GM12878 (cell line): ENCODE results near the gene SLC9A8. TPM values are rescaled to one million over a fixed set of nuclear protein-coding genes. Genes with fewer than 3 reads are reported as not detected.
"Not testable (repeated sequence)": the region's sequence is repeated elsewhere in the genome, so short reads cannot be mapped to it uniquely, and the experiment has no call there.

ENCODE experiments used
- ATAC-seq: fragments of 200-7000 bp; cut with Tn5 transposase; 3 replicates; pipeline ENCODE4 v1.9.1; 2020; ENCODE audit warnings: mild to moderate bottlenecking, moderate library complexity
- BruUV-seq: library from RNA; stranded (reverse); fragments of 400-500 nt; replicated peaks from 2 replicates; lab custom pipeline; 2021; lab: Mats Ljungman, UMichigan
- CTCF ChIA-PET: fragments of 300-600 bp; sonication (Branson Sonifier 250); formaldehyde crosslinking; extraction: SDS; loops from one replicate; lab custom pipeline; 2021; ENCODE audit warnings: inconsistent platforms; lab: Yijun Ruan, JAX
- POLR2A ChIA-PET: fragments of 350-600 bp; formaldehyde crosslinking; extraction: SDS; loops from one replicate; lab custom pipeline; 2021; ENCODE audit warnings: inconsistent platforms; lab: Charles Lee
- RAD21 ChIA-PET: fragments of 300-600 bp; sonication (Branson Sonifier 250); formaldehyde crosslinking; loops from one replicate; lab custom pipeline; 2023; ENCODE audit warnings: antibody characterized with exemption; ENCODE audit not compliant: unreplicated experiment; lab: Charles Lee
- SMC1A ChIA-PET: fragments of 300-600 bp; sonication (Branson Sonifier 250); formaldehyde crosslinking; loops from one replicate; lab custom pipeline; 2023; ENCODE audit not compliant: unreplicated experiment, uncharacterized antibody; lab: Charles Lee
- DNase-seq: peaks from one replicate; pipeline ENCODE4 v3.0.0-alpha.2; 2011; ENCODE audit warnings: low read depth, low spot score
- FAIRE-seq: peaks from 3 replicates; lab custom pipeline; 2011; peaks lifted over from hg19 to GRCh38; lab: Jason Lieb, UNC
- H2AFZ ChIP-seq: 2 replicates; pipeline ENCODE4 v1.6.0; 2011; ENCODE audit warnings: low read depth, low read length, control low read depth; ENCODE audit not compliant: control insufficient read depth
- H3K27ac ChIP-seq: 2 replicates; pipeline ENCODE4 v1.5.1; 2011; ENCODE audit warnings: control low read depth; ENCODE audit not compliant: control insufficient read depth, insufficient read depth
- H3K27me3 ChIP-seq, 2 experiments: replicated peaks in 1 of 2; 2 replicates each; pipeline versions ENCODE4 v1.6.0 to v1.6.1; 2011; ENCODE audit warnings: low read length in 1 of 2; ENCODE audit not compliant: control insufficient read depth in 2 of 2, insufficient read depth in 2 of 2
- H3K36me3 ChIP-seq, 2 experiments: 2 replicates each; pipeline ENCODE4 v1.5.1; 2011; ENCODE audit warnings: low read length in 1 of 2; ENCODE audit not compliant: control insufficient read depth in 2 of 2, insufficient read depth in 2 of 2
- H3K4me1 ChIP-seq: 2 replicates; pipeline ENCODE4 v1.6.1; 2011; ENCODE audit warnings: mild to moderate bottlenecking, low read length, moderate library complexity, mixed read lengths; ENCODE audit not compliant: control insufficient read depth, insufficient read depth
- H3K4me2 ChIP-seq: 2 replicates; pipeline ENCODE4 v1.6.0; 2011; ENCODE audit warnings: control low read depth; ENCODE audit not compliant: control insufficient read depth, insufficient read depth
- H3K4me3 ChIP-seq: fragments of 200-600 bp; sonication (generic); 2 replicates; pipeline ENCODE4 v1.5.1; 2016
- H3K79me2 ChIP-seq: 2 replicates; pipeline ENCODE4 v1.6.0; 2011; ENCODE audit warnings: low read length; ENCODE audit not compliant: control insufficient read depth, insufficient read depth
- H3K9ac ChIP-seq: 2 replicates; pipeline ENCODE4 v1.8.0; 2011; ENCODE audit warnings: low read length, control low read depth, mixed read lengths; ENCODE audit not compliant: control insufficient read depth, insufficient read depth
- H3K9me3 ChIP-seq: replicated peaks from 3 replicates; pipeline ENCODE4 v1.5.1; 2011; ENCODE audit warnings: mild to moderate bottlenecking, low read length; ENCODE audit not compliant: control insufficient read depth, insufficient read depth
- H4K20me1 ChIP-seq: 2 replicates; pipeline ENCODE4 v1.6.0; 2011; ENCODE audit not compliant: control insufficient read depth, insufficient read depth
- BHLHE40 ChIP-seq, 2 experiments: fragments of 450-650 bp in 1 of 2; IDR thresholded peaks; 2 replicates each; pipeline ENCODE4 v1.6.1; 2011 to 2017; ENCODE audit warnings: low read depth in 2 of 2, borderline replicate concordance in 1 of 2, improper control_type of control experiment in 1 of 2, low read length in 1 of 2, mild to moderate bottlenecking in 1 of 2
- CEBPB ChIP-seq, 2 experiments: fragments of 150-350 bp in 1 of 2; IDR thresholded peaks; 2 replicates each; pipeline ENCODE4 v1.6.1; 2012 to 2014; ENCODE audit warnings: low read depth in 2 of 2, low read length in 2 of 2, borderline replicate concordance in 1 of 2, inconsistent platforms in 1 of 2
- ETV6 ChIP-seq, 2 experiments: fragments of 450-650 bp in 1 of 2; IDR thresholded peaks in 1 of 2; conservative IDR thresholded peaks in 1 of 2; 2 replicates each; pipeline ENCODE4 v1.6.1; 2014; ENCODE audit warnings: antibody characterized with exemption in 1 of 2, borderline replicate concordance in 1 of 2, low read depth in 1 of 2, mild to moderate bottlenecking in 1 of 2, moderate library complexity in 1 of 2
- GATAD2B ChIP-seq: fragments of 450-650 bp; conservative IDR thresholded peaks from 2 replicates; pipeline ENCODE4 v1.6.1; 2017; ENCODE audit warnings: low read depth, mild to moderate bottlenecking, moderate library complexity
- TCF7 ChIP-seq: IDR thresholded peaks from 2 replicates; pipeline ENCODE4 v1.6.1; 2014; ENCODE audit warnings: antibody characterized with exemption, borderline replicate concordance
- WGBS: methylation state at CpG from one replicate; pipeline ENCODE4 v1.1.6; 2016; ENCODE audit warnings: low lambda C conversion rate; ENCODE audit not compliant: insufficient replicate concordance, insufficient coverage; ENCODE audit errors: missing lambda C conversion rate; 5-methylcytosine and 5-hydroxymethylcytosine counted together
- in situ Hi-C: fragments of 300-500 bp; cut with MboI; formaldehyde crosslinking; loops from 9 replicates; pipeline ENCODE4 v1.14.3; 2018; ENCODE audit warnings: mixed read lengths
- intact Hi-C: fragments of 100-400 bp; cut with micrococcal nuclease; formaldehyde crosslinking; loops from one replicate; pipeline ENCODE4 v1.14.2; 2022; ENCODE audit not compliant: unreplicated experiment
- polyA plus RNA-seq, 11 experiments: library from polyadenylated mRNA; depleted of rRNA in 4 of 11; unstranded in 6 of 11; stranded (reverse) in 5 of 11; fragments of >200 nt; fragmentation: Nextera tagmentation in 4 of 11; fragmentation: Illumina TruSeq in 1 of 11; extraction: Ambion mirVana in 4 of 11; extraction: Trizol in 1 of 11; gene quantifications; 1 replicate in 1 of 11; 2 replicates in 10 of 11; pipeline versions ENCODE4 v1.2.1 to v1.2.3, GENCODE V29; 2011 to 2016; ENCODE audit warnings: inconsistent platforms in 2 of 11, missing spikeins in 2 of 11, low read depth in 1 of 11
- total RNA-seq, 4 experiments: library from RNA; depleted of rRNA in 3 of 4; stranded (reverse); fragments of >200 nt in 3 of 4; fragmentation: Illumina TruSeq in 1 of 4; extraction: Trizol in 1 of 4; gene quantifications; 2 replicates each; pipeline versions ENCODE4 v1.2.1 to v1.2.3, GENCODE V29; 2013 to 2021
- TF ChIP-seq, protein P1 (sequence below): fragments of 450-650 bp; formaldehyde crosslinking; IDR thresholded peaks from 2 replicates; pipeline ENCODE4 v1.4.0; 2022; ENCODE audit warnings: mild to moderate bottlenecking, moderate library complexity

The SLC9A8 gene
- total and polyA plus RNA-seq, 10 of the 15 experiments (the other 5 are each of a cell fraction or from before 2014, with no cell fraction given): 0.40 to 15.5 (median 6.5) TPM

DNA sequence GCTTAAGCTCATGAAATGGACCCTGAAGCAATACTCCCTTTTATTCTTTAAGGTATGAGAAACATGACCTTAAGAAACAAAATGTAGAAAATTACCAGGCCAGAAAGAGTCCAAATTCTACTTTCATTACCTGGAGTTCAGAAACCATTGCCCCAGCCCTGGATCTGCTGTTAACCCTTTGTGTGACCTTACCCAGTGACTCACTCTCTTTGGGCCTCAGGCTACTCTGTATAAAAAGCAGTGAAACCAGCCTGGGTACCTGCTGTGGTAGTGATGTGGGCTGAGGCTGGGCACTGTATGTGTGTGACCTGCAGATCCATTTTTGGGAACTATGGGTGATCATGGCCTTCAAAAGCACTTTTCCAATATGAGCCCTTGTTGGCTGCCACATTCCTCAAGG lies 47.2 kb downstream of the SLC9A8 start:
- Histone ChIP-seq H3K9ac (no peak overlapping the region), H3K27me3 (no peaks in the 10 kb centered on the region), H3K4me1 (no peaks in the 10 kb centered on the region), H2AFZ (no peak overlapping the region), H3K27ac (no peak overlapping the region), H3K4me3 (no peak overlapping the region), H3K4me2 (no peak overlapping the region), H4K20me1 (no peaks in the 10 kb centered on the region), H3K79me2 (no peaks in the 10 kb centered on the region), H3K9me3 (no peaks in the 10 kb centered on the region), H3K36me3 (peaks cover 10 to 15% of the 10 kb centered on the region in 2 experiments)
- intact Hi-C loops: no loop called here
- DNase-seq: no peak
- TF ChIP-seq, protein P1, sequence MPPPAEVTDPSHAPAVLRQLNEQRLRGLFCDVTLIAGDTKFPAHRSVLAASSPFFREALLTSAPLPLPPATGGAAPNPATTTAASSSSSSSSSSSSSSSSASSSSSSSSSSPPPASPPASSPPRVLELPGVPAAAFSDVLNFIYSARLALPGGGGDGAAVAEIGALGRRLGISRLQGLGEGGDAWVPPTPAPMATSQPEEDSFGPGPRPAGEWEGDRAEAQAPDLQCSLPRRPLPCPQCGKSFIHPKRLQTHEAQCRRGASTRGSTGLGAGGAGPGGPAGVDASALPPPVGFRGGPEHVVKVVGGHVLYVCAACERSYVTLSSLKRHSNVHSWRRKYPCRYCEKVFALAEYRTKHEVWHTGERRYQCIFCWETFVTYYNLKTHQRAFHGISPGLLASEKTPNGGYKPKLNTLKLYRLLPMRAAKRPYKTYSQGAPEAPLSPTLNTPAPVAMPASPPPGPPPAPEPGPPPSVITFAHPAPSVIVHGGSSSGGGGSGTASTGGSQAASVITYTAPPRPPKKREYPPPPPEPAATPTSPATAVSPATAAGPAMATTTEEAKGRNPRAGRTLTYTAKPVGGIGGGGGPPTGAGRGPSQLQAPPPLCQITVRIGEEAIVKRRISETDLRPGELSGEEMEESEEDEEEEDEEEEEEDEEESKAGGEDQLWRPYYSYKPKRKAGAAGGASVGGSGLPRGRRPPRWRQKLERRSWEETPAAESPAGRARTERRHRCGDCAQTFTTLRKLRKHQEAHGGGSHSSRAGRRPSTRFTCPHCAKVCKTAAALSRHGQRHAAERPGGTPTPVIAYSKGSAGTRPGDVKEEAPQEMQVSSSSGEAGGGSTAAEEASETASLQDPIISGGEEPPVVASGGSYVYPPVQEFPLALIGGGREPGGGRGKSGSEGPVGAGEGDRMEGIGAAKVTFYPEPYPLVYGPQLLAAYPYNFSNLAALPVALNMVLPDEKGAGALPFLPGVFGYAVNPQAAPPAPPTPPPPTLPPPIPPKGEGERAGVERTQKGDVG: no peak
- TF ChIP-seq TCF7: no peak
- TF ChIP-seq GATAD2B: no peak
- no peak for TF ChIP-seq CEBPB (IDR thresholded peaks at IDR 0.05; ENCODE audit: borderline replicate concordance in 1 of 2, low read depth in 2 of 2, low read length in 2 of 2)
- no peak for TF ChIP-seq BHLHE40 (IDR thresholded peaks at IDR 0.05; ENCODE audit: borderline replicate concordance in 1 of 2, low read depth in 2 of 2, low read length in 1 of 2)
- no peak for TF ChIP-seq ETV6 (conservative IDR thresholded peaks at IDR 0.05 in 1 of 2, IDR thresholded peaks at IDR 0.05 in 1 of 2; ENCODE audit: borderline replicate concordance in 1 of 2, low read depth in 1 of 2)
- in situ Hi-C loops: loop anchor here (25.0 kb wide), 1 partner anchor 523 kb away; no protein-coding TSS in a partner anchor
- no peak for FAIRE-seq
- SMC1A ChIA-PET: interaction anchor here (0.7 to 1.6 kb wide), 4 partner anchors 14 to 318 kb away, joined by 3 to 4 read pairs (median 4); no protein-coding TSS in a partner anchor
- no peak for ATAC-seq
- CTCF ChIA-PET: interaction anchor here (0.6 to 1.1 kb wide), 2 partner anchors 241 to 319 kb away, joined by 3 read pairs; no protein-coding TSS in a partner anchor
- RAD21 ChIA-PET: interaction anchor here (1.8 kb wide), 1 partner anchor 14 kb away, joined by 6 read pairs; no protein-coding TSS in a partner anchor
- POLR2A ChIA-PET: interaction anchor here (0.5 kb wide), 1 partner anchor 149 kb away, joined by 5 read pairs; no protein-coding TSS in a partner anchor
- BruUV-seq: no TSS peak

DNA sequence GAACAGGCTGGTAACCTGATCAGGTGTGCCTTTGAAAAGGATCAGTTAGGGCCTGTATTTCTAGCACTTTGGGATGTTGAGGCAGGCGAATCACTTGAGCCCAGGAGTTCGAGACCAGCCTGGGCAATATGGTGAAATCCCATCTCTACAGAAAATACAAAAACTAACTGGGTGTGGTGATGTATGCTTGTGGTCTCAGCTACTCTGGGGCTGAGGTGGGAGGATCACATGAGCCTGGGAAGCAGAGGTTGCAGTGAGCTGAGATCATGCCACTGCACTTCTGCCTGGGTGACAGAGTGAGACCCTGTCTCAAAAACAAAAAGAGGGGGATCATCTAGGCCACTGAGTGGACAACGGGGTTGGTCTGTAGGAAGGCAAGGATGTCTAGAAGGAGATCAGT lies 48.6 kb downstream of the SLC9A8 start:
- ATAC-seq, BruUV-seq, H3K9me3 ChIP-seq, RAD21 ChIA-PET, DNase-seq, FAIRE-seq, H3K27me3 ChIP-seq, H3K79me2 ChIP-seq, H3K9ac ChIP-seq, H3K4me2 ChIP-seq, H3K4me3 ChIP-seq, H3K4me1 ChIP-seq, H2AFZ ChIP-seq, intact Hi-C loops, H4K20me1 ChIP-seq, POLR2A ChIA-PET, H3K27ac ChIP-seq: not testable (repeated sequence)
- WGBS: 74% methylated on average over 3 of the region's 3 CpGs
- in situ Hi-C loops: loop anchor here (25.0 kb wide), 1 partner anchor 524 kb away; no protein-coding TSS in a partner anchor
- SMC1A ChIA-PET: interaction anchor here (1.6 kb wide), 1 partner anchor 86 kb away, joined by 4 read pairs; no protein-coding TSS in a partner anchor
- H3K36me3 ChIP-seq: peaks cover 8 to 11% of the 10 kb centered on the region in 2 experiments; a peak in 2 of 4 replicates
- CTCF ChIA-PET: interaction anchor here (0.6 to 0.7 kb wide), 2 partner anchors 15 to 257 kb away, joined by 3 read pairs; no protein-coding TSS in a partner anchor
